ENCODE data around the gene APLF. TPM values are rescaled to one million over a fixed set of nuclear protein-coding genes. Genes with fewer than 3 reads are reported as not detected.
"Not testable (repeated sequence)": the region's sequence is repeated elsewhere in the genome, so short reads cannot be mapped to it uniquely, and the experiment has no call there.

The APLF gene
- total RNA-seq, 1 donor from 2014 or later = 2.5 TPM

DNA sequence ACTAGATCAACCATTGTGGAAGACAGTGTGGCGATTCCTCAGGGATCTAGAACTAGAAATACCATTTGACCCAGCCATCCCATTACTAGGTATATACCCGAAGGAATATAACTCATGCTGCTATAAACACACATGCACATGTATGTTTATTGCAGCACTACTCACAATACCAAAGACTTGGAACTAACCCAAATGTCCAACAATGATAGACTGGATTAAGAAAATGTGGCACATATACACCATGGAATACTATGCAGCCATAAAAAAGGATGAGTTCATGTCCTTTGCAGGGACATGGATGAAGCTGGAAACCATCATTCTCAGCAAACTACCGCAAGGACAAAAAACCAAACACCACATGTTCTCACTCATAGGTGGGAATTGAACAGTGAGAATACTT, 133.1 kb downstream of the APLF start:
- H3K27ac ChIP-seq (ENCODE audit: low read depth, low read length); H3K9ac ChIP-seq (ENCODE audit: low read length); H3K4me2 ChIP-seq (ENCODE audit: low read length); H3K4me3 ChIP-seq (ENCODE audit: insufficient read depth, low read depth, low read length); H3K9me3 ChIP-seq (ENCODE audit: insufficient read depth, low read depth, low read length); H3K4me1 ChIP-seq (ENCODE audit: insufficient read depth, low read length); H3K79me2 ChIP-seq (ENCODE audit: insufficient read depth, low read length); H3K27me3 Mint-ChIP-seq (ENCODE audit: low read depth, unreplicated experiment); H3K4me3 Mint-ChIP-seq (ENCODE audit: unreplicated experiment); H3K27ac Mint-ChIP-seq (ENCODE audit: unreplicated experiment); H3K36me3 Mint-ChIP-seq (ENCODE audit: low read depth, unreplicated experiment); DNase-seq (ENCODE audit: low read depth); H4K20me1 ChIP-seq (ENCODE audit: insufficient read depth, low read length); H3K4me1 Mint-ChIP-seq (ENCODE audit: low read depth, unreplicated experiment); H3K27me3 ChIP-seq (ENCODE audit: insufficient read depth, low read length); H3K36me3 ChIP-seq (ENCODE audit: insufficient read depth, low read length); FAIRE-seq; H2AFZ ChIP-seq (ENCODE audit: low read depth, low read length): not testable (repeated sequence)
- peaks cover 21% of the 10 kb centered on the region for H3K9me3 Mint-ChIP-seq (ENCODE audit: unreplicated experiment)

DNA sequence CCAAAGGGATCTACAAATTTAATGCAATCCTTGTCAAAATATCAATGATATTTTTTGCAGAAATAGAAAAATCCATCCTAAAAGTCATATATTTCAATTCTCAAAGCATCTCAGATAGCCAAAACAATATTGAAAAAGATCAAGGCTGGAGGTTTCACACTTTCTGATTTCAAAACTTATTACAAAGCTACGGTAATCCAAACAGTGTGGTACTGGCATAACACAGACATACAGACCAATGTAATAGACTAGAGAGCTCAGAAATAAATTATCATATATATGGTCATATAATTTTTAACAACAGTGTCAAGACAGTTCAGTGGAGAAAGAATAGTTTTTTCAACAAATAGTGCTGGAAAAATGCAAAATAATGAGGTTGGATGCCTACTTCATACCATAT, 135.7 kb downstream of the APLF start:
- TF ChIP-seq EZH2 (IDR thresholded peaks at IDR 0.05; ENCODE audit: insufficient read depth, low read length) (no peak), CTCF (IDR thresholded peaks at IDR 0.05; ENCODE audit: insufficient read depth, low read depth, low read length) (no peak)
- H3K9me3 Mint-ChIP-seq (ENCODE audit: unreplicated experiment) = peaks cover 18% of the 10 kb centered on the region

DNA sequence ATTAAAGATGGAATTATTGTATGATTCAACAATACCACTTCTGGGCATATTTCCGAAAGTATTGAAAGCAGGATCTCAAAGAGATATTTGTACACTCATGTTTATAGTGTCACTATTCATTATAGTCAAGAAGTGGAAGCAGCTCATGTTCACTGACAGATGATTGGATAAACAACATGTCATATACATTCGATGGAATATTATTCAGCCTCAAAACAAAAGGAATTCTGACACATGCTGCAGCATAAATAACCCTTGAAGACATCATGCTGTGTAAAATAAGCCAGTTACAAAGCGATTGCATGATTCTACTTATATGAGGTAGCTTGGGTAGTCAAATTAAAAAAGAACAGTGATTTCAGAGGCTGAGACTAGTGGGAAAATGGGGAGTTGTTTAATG, 136.7 kb downstream of the APLF start:
- H4K20me1 ChIP-seq (ENCODE audit: insufficient read depth, low read length) = no peaks in the 10 kb centered on the region
- Mint-ChIP-seq H3K9me3 (ENCODE audit: unreplicated experiment) (peaks cover 20% of the 10 kb centered on the region), H3K4me1 (ENCODE audit: low read depth, unreplicated experiment) (no peaks in the 10 kb centered on the region), H3K4me3 (ENCODE audit: unreplicated experiment) (no peak overlapping the region), H3K36me3 (ENCODE audit: low read depth, unreplicated experiment) (no peaks in the 10 kb centered on the region), H3K27ac (ENCODE audit: unreplicated experiment) (no peak overlapping the region), H3K27me3 (ENCODE audit: low read depth, unreplicated experiment) (no peaks in the 10 kb centered on the region)
- H3K4me3 ChIP-seq (ENCODE audit: insufficient read depth, low read depth, low read length) = no peak overlapping the region
- H2AFZ ChIP-seq (ENCODE audit: low read depth, low read length) = no peak overlapping the region
- H3K4me1 ChIP-seq (ENCODE audit: insufficient read depth, low read length) = no peaks in the 10 kb centered on the region
- H3K9me3 ChIP-seq (ENCODE audit: insufficient read depth, low read depth, low read length) = no peaks in the 10 kb centered on the region
- no peak for TF ChIP-seq EZH2 (IDR thresholded peaks at IDR 0.05; ENCODE audit: insufficient read depth, low read length)
- no peak for TF ChIP-seq CTCF (IDR thresholded peaks at IDR 0.05; ENCODE audit: insufficient read depth, low read depth, low read length)
- H3K9ac ChIP-seq (ENCODE audit: low read length) = no peak overlapping the region
- H3K79me2 ChIP-seq (ENCODE audit: insufficient read depth, low read length) = no peaks in the 10 kb centered on the region
- H3K27ac ChIP-seq (ENCODE audit: low read depth, low read length) = no peak overlapping the region
- no peak for FAIRE-seq
- no peak overlapping the region for H3K4me2 ChIP-seq (ENCODE audit: low read length)
- no peaks in the 10 kb centered on the region for H3K27me3 ChIP-seq (ENCODE audit: insufficient read depth, low read length)
- no peak for DNase-seq (ENCODE audit: low read depth)
- no peaks in the 10 kb centered on the region for H3K36me3 ChIP-seq (ENCODE audit: insufficient read depth, low read length)

More for the DNA sequence above, 135.7 kb downstream of the APLF start:
- Mint-ChIP-seq H3K27ac (ENCODE audit: unreplicated experiment) (no peak overlapping the region), H3K4me1 (ENCODE audit: low read depth, unreplicated experiment) (no peaks in the 10 kb centered on the region), H3K27me3 (ENCODE audit: low read depth, unreplicated experiment) (no peaks in the 10 kb centered on the region), H3K36me3 (ENCODE audit: low read depth, unreplicated experiment) (no peaks in the 10 kb centered on the region), H3K4me3 (ENCODE audit: unreplicated experiment) (no peak overlapping the region)
- Histone ChIP-seq H3K27ac (ENCODE audit: low read depth, low read length) (no peak overlapping the region), H3K36me3 (ENCODE audit: insufficient read depth, low read length) (no peaks in the 10 kb centered on the region), H3K4me1 (ENCODE audit: insufficient read depth, low read length) (no peaks in the 10 kb centered on the region), H3K4me2 (ENCODE audit: low read length) (no peak overlapping the region), H3K27me3 (ENCODE audit: insufficient read depth, low read length) (no peaks in the 10 kb centered on the region), H2AFZ (ENCODE audit: low read depth, low read length) (no peak overlapping the region), H3K9me3 (ENCODE audit: insufficient read depth, low read depth, low read length) (no peaks in the 10 kb centered on the region), H4K20me1 (ENCODE audit: insufficient read depth, low read length) (no peaks in the 10 kb centered on the region), H3K9ac (ENCODE audit: low read length) (no peak overlapping the region), H3K4me3 (ENCODE audit: insufficient read depth, low read depth, low read length) (no peak overlapping the region), H3K79me2 (ENCODE audit: insufficient read depth, low read length) (no peaks in the 10 kb centered on the region)
- FAIRE-seq (peak; percentile 55), DNase-seq (ENCODE audit: low read depth) (no peak)
